Measurements from ENCODE around the gene FGR. TPM values are rescaled to one million over a fixed set of nuclear protein-coding genes. Genes with fewer than 3 reads are reported as not detected.

Gene FGR
- polyA plus RNA-seq, 3 donors: 371 to 1,340 (median 571) TPM

DNA sequence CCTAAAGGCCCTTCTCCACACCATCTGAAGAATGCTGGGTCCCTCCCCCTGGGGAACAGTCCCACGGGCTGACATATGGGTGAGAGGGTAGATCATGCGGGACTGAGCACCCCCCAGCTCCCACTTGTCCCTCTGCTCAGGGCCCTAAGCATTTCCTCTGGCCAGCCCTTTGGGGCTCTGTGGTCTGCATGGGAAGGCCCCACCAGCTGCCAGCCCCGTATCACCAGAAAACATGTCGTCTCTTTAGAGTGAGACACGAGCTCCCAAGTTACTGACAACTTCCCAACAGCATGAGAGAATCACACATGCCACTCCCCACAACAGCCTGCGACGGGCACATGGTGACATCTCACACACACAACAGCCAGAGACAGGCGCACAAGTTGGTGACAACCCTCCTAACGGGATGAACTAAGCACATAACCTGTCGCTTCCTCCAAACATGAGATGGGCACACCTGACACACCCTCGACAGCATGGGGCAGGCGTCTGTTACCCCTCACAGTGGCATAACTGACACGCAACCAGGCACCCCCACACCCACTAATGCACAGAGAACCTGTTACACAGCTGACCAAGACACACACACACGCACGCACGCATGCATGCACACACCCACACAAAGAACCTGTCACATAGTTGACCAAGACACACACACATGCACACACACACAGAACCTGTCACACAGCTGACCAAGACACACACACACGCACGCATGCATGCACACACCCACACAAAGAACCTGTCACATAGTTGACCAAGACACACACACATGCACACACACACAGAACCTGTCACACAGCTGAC lies 72.2 kb downstream of the FGR start:
- 76% methylated on average over 16 of the region's 18 CpGs for WGBS (ENCODE audit: insufficient coverage)
- Histone ChIP-seq H4K20me1 (ENCODE audit: insufficient read depth, low read length) (peaks cover 26% of the 10 kb centered on the region), H3K79me2 (ENCODE audit: insufficient read depth, low read length) (no peaks in the 10 kb centered on the region)

More for the DNA sequence above, 72.2 kb downstream of the FGR start:
- no peak overlapping the region for H3K4me2 ChIP-seq (replicated peaks; ENCODE audit: extremely low read depth, low read length, poor library complexity, severe bottlenecking)
- H3K4me1 ChIP-seq (ENCODE audit: control insufficient read depth in 1 of 2, insufficient read depth in 2 of 2, low read length in 2 of 2): peaks cover 27 to 33% of the 10 kb centered on the region in 2 donors
- Mint-ChIP-seq H3K9me3 (peaks cover 0 to 2% (median 0%) of the 10 kb centered on the region in 7 donors), H3K27ac (no peak overlapping the region), H3K4me1 (peaks cover 45% of the 10 kb centered on the region), H3K4me3 (no peak overlapping the region), H3K36me3 (peaks cover 4 to 6% of the 10 kb centered on the region in 2 donors), H3K27me3 (ENCODE audit: low read depth in 3 of 3) (peaks cover 3 to 6% (median 4%) of the 10 kb centered on the region in 3 donors)
- TF ChIP-seq, protein P1, sequence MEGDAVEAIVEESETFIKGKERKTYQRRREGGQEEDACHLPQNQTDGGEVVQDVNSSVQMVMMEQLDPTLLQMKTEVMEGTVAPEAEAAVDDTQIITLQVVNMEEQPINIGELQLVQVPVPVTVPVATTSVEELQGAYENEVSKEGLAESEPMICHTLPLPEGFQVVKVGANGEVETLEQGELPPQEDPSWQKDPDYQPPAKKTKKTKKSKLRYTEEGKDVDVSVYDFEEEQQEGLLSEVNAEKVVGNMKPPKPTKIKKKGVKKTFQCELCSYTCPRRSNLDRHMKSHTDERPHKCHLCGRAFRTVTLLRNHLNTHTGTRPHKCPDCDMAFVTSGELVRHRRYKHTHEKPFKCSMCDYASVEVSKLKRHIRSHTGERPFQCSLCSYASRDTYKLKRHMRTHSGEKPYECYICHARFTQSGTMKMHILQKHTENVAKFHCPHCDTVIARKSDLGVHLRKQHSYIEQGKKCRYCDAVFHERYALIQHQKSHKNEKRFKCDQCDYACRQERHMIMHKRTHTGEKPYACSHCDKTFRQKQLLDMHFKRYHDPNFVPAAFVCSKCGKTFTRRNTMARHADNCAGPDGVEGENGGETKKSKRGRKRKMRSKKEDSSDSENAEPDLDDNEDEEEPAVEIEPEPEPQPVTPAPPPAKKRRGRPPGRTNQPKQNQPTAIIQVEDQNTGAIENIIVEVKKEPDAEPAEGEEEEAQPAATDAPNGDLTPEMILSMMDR (IDR thresholded peaks at IDR 0.05): no peak
- no peak overlapping the region for H2AFZ ChIP-seq (ENCODE audit: insufficient read depth, low read depth, low read length, poor library complexity, severe bottlenecking)
- no peak overlapping the region for H3K4me3 ChIP-seq (replicated peaks in 1 of 3; ENCODE audit: low read depth in 2 of 3, low read length in 3 of 3)
- H3K9me3 ChIP-seq (replicated peaks in 1 of 2; ENCODE audit: control insufficient read depth in 1 of 2, insufficient read depth in 1 of 2, low read length in 2 of 2): no peaks in the 10 kb centered on the region
- no peak for DNase-seq
- no peak overlapping the region for H3K27ac ChIP-seq (ENCODE audit: low read depth in 1 of 2, low read length in 2 of 2)
- H3K27me3 ChIP-seq (ENCODE audit: control insufficient read depth in 2 of 2, insufficient read depth in 2 of 2, low read length in 2 of 2): no peaks in the 10 kb centered on the region
- intact Hi-C loops (cut with micrococcal nuclease): no loop called here
- no peaks in the 10 kb centered on the region for H3K36me3 ChIP-seq (replicated peaks in 1 of 2; ENCODE audit: control insufficient read depth in 1 of 2, insufficient read depth in 2 of 2, low read length in 2 of 2)
- no peak overlapping the region for H3K9ac ChIP-seq (ENCODE audit: insufficient read depth, low read length, poor library complexity, severe bottlenecking)

Small RNA genes lying within 50 kb of the gene (small RNA-seq; reads per million reads assigned to genes)
- gene AL031729.1 (ENCODE audit: insufficient read length, low read depth) (not detected), gene RNU6-949P (ENCODE audit: insufficient read length, low read depth) (not detected)

Other genes with a start within 250 kb of the FGR start
- gene GPR3, start 242.6 kb downstream of the FGR start, polyA plus RNA-seq: 1 to 10 TPM in 1 of 3 donors, under 1 TPM in 1, not detected in 1; 0.26 to 2.7 TPM
- 10 to 100 TPM; 53.5 to 91.6 (median 86.4) TPM for gene WASF2, start 145.0 kb downstream of the FGR start, polyA plus RNA-seq
- gene AHDC1, start 31.0 kb downstream of the FGR start, polyA plus RNA-seq: 1 to 10 TPM in 1 of 3 donors, under 1 TPM in 2; 0.16 to 3.3 (median 0.30) TPM
- 100 to 1,000 TPM in 2 of 3 donors, 10 to 100 TPM in 1; 69.9 to 276 (median 276) TPM for gene IFI6, start 37.0 kb upstream of the FGR start, polyA plus RNA-seq
- 10 to 100 TPM in 2 of 3 donors, 1 to 10 TPM in 1; 9.1 to 10.9 (median 10.3) TPM for gene FAM76A, start 90.8 kb upstream of the FGR start, polyA plus RNA-seq
- 10 to 100 TPM; 29.4 to 49.4 (median 36.2) TPM for gene STX12, start 138.0 kb upstream of the FGR start, polyA plus RNA-seq
- 10 to 100 TPM; 17.0 to 23.9 (median 21.4) TPM for gene PPP1R8, start 195.6 kb upstream of the FGR start, polyA plus RNA-seq
- gene THEMIS2, start 237.4 kb upstream of the FGR start, polyA plus RNA-seq: 100 to 1,000 TPM; 306 to 618 (median 344) TPM

All from CD14-positive monocyte (primary cell).